ENCODE measurements around the gene STT3A.

- TF ChIP-seq, protein P1, sequence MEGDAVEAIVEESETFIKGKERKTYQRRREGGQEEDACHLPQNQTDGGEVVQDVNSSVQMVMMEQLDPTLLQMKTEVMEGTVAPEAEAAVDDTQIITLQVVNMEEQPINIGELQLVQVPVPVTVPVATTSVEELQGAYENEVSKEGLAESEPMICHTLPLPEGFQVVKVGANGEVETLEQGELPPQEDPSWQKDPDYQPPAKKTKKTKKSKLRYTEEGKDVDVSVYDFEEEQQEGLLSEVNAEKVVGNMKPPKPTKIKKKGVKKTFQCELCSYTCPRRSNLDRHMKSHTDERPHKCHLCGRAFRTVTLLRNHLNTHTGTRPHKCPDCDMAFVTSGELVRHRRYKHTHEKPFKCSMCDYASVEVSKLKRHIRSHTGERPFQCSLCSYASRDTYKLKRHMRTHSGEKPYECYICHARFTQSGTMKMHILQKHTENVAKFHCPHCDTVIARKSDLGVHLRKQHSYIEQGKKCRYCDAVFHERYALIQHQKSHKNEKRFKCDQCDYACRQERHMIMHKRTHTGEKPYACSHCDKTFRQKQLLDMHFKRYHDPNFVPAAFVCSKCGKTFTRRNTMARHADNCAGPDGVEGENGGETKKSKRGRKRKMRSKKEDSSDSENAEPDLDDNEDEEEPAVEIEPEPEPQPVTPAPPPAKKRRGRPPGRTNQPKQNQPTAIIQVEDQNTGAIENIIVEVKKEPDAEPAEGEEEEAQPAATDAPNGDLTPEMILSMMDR (IDR thresholded peaks at IDR 0.05; ENCODE audit: low read depth, low read length, missing input control), result no peak
- TF ChIP-seq GABPA (IDR thresholded peaks at IDR 0.05 in 1 of 2, conservative IDR thresholded peaks at IDR 0.05 in 1 of 2) (no peak), ZBTB33 (IDR thresholded peaks at IDR 0.05) (no peak), REST (IDR thresholded peaks at IDR 0.05) (no peak), SP1 (IDR thresholded peaks at IDR 0.05) (peak; percentile 57), TAF1 (conservative IDR thresholded peaks at IDR 0.05) (no peak), NR2F2 (IDR thresholded peaks at IDR 0.05) (no peak), YY1 (IDR thresholded peaks at IDR 0.05) (no peak)
These were observed 30.2 kb upstream of the STT3A start for GRCh38 chr11:125562430-125562829.

Data from liver (tissue), 3 donors.